Astrocyte (in vitro differentiated cells and primary cell): ENCODE data around the gene NXF2. TPM values are rescaled to one million over a fixed set of nuclear protein-coding genes. Genes with fewer than 3 reads are reported as not detected.
"Not testable (repeated sequence)": the region's sequence is repeated elsewhere in the genome, so short reads cannot be mapped to it uniquely, and the experiment has no call there.

Experiments
- DNase-seq: peaks from one replicate; pipeline ENCODE4 v3.0.0-alpha.2; 2010; ENCODE audit warnings: low read depth
- FAIRE-seq: peaks from 2 replicates; lab custom pipeline; 2011; peaks lifted over from hg19 to GRCh38; lab: Jason Lieb, UNC
- H2AFZ ChIP-seq: 2 replicates; pipeline ENCODE4 v1.6.0; 2012; ENCODE audit warnings: low read depth, low read length, inconsistent platforms
- H3K27ac ChIP-seq: 2 replicates; pipeline ENCODE4 v1.5.1; 2011; ENCODE audit warnings: low read depth, low read length, inconsistent platforms
- H3K27me3 ChIP-seq: 2 replicates; pipeline ENCODE4 v1.6.0; 2011; ENCODE audit warnings: low read length, inconsistent platforms; ENCODE audit not compliant: insufficient read depth
- H3K36me3 ChIP-seq: 2 replicates; pipeline ENCODE4 v1.5.1; 2011; ENCODE audit warnings: low read length, inconsistent platforms; ENCODE audit not compliant: insufficient read depth
- H3K4me1 ChIP-seq: 2 replicates; pipeline ENCODE4 v1.5.1; 2011; ENCODE audit warnings: low read length, inconsistent platforms; ENCODE audit not compliant: insufficient read depth
- H3K4me2 ChIP-seq: 2 replicates; pipeline ENCODE4 v1.6.0; 2012; ENCODE audit warnings: low read length, inconsistent platforms
- H3K4me3 ChIP-seq: 2 replicates; pipeline ENCODE4 v1.5.1; 2011; ENCODE audit warnings: low read depth, mild to moderate bottlenecking, low read length, inconsistent platforms; ENCODE audit not compliant: insufficient read depth
- H3K79me2 ChIP-seq: 2 replicates; pipeline ENCODE4 v1.6.0; 2012; ENCODE audit warnings: mild to moderate bottlenecking, low read length, inconsistent platforms; ENCODE audit not compliant: insufficient read depth
- H3K9ac ChIP-seq: 2 replicates; pipeline ENCODE4 v1.6.0; 2012; ENCODE audit warnings: mild to moderate bottlenecking, low read length, inconsistent platforms
- H3K9me3 ChIP-seq: 2 replicates; pipeline ENCODE4 v1.5.1; 2012; ENCODE audit warnings: low read depth, mild to moderate bottlenecking, low read length, inconsistent platforms; ENCODE audit not compliant: insufficient read depth
- H4K20me1 ChIP-seq: 2 replicates; pipeline ENCODE4 v1.6.0; 2012; ENCODE audit warnings: low read length, inconsistent platforms; ENCODE audit not compliant: insufficient read depth
- H3K27ac Mint-ChIP-seq: one replicate; pipeline ENCODE4 v1.8.0; 2021; ENCODE audit warnings: mild to moderate bottlenecking, mixed read lengths; ENCODE audit not compliant: unreplicated experiment
- H3K27me3 Mint-ChIP-seq: one replicate; pipeline ENCODE4 v1.8.0; 2021; ENCODE audit warnings: low read depth, mixed read lengths; ENCODE audit not compliant: unreplicated experiment
- H3K36me3 Mint-ChIP-seq: one replicate; pipeline ENCODE4 v1.8.0; 2021; ENCODE audit warnings: low read depth, mixed read lengths; ENCODE audit not compliant: unreplicated experiment
- H3K4me1 Mint-ChIP-seq: one replicate; pipeline ENCODE4 v1.8.0; 2021; ENCODE audit warnings: low read depth, mixed read lengths; ENCODE audit not compliant: unreplicated experiment
- H3K4me3 Mint-ChIP-seq: one replicate; pipeline ENCODE4 v1.8.0; 2021; ENCODE audit warnings: mild to moderate bottlenecking, moderate library complexity, mixed read lengths; ENCODE audit not compliant: unreplicated experiment
- H3K9me3 Mint-ChIP-seq: one replicate; pipeline ENCODE4 v1.8.0; 2021; ENCODE audit warnings: mild to moderate bottlenecking, mixed read lengths; ENCODE audit not compliant: unreplicated experiment
- EZH2 ChIP-seq: IDR thresholded peaks from 2 replicates; pipeline ENCODE4 v1.6.1; 2012; ENCODE audit warnings: mild to moderate bottlenecking, low read length, inconsistent platforms; ENCODE audit not compliant: insufficient read depth
- total RNA-seq: library from RNA; stranded (reverse); gene quantifications from 2 replicates; pipeline ENCODE4 v1.2.1, GENCODE V29; 2021
- TF ChIP-seq, protein P1 (sequence below): IDR thresholded peaks from 2 replicates; pipeline ENCODE4 v1.5.1; 2011; ENCODE audit warnings: low read depth, mild to moderate bottlenecking, inconsistent platforms, low read length, moderate library complexity; ENCODE audit not compliant: insufficient read depth

NXF2 gene
- total RNA-seq, 1 donor from 2014 or later = not detected

DNA sequence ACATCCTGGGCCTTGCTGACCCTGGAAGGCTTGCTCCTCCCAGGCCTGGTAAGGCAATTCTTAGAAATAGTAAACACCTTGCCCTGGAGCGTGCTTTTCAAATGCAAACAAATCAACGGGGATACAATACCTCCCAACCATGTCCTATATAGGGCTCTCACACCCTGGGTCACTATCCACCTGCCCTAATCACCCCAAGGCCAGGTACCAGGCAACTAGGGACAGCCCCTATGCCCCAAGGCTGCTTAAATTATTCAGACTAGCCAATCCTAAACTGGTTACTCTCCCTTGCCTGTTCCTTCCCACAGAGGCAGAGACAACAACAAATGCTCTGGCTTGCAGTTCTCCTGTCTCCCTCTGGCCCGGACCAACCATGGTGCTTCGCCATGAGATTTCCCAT, 25.3 kb downstream of the NXF2 start:
- not testable (repeated sequence) for H3K36me3 ChIP-seq, H3K9ac ChIP-seq, H3K9me3 Mint-ChIP-seq, H3K4me3 Mint-ChIP-seq, H3K4me3 ChIP-seq, H3K27me3 Mint-ChIP-seq, FAIRE-seq, H4K20me1 ChIP-seq, H3K4me1 ChIP-seq, H2AFZ ChIP-seq, H3K79me2 ChIP-seq, H3K4me2 ChIP-seq, DNase-seq, H3K9me3 ChIP-seq, H3K36me3 Mint-ChIP-seq, H3K27ac ChIP-seq, H3K27ac Mint-ChIP-seq, H3K27me3 ChIP-seq, H3K4me1 Mint-ChIP-seq

DNA sequence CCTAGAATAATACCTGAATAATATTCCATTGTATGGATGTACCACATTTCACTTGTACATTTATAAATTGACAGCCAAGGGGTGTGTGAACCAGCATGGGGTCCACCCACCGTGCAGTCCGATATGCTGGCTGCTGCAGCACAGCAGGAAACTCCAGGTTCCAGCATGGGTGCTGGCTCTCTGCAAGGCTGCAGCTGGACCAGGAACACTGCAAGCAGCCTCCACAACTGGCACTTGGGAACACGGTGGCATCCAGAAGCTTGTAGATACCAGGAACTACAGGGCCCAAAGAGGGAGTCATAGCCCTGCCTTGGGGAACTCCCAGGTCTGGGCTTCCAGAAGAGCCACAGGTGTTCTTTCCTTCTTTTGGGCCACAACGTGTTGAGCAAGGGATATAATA, 91.2 kb downstream of the NXF2 start:
- H3K4me3 Mint-ChIP-seq = no peak overlapping the region
- Histone ChIP-seq H3K36me3 (no peaks in the 10 kb centered on the region), H3K4me1 (no peaks in the 10 kb centered on the region), H3K9ac (no peak overlapping the region), H3K9me3 (no peaks in the 10 kb centered on the region), H3K27ac (no peak overlapping the region), H3K4me2 (no peak overlapping the region), H4K20me1 (no peaks in the 10 kb centered on the region), H2AFZ (no peak overlapping the region), H3K79me2 (no peaks in the 10 kb centered on the region), H3K27me3 (no peaks in the 10 kb centered on the region), H3K4me3 (no peak overlapping the region)
- no peaks in the 10 kb centered on the region for H3K36me3 Mint-ChIP-seq
- no peaks in the 10 kb centered on the region for H3K4me1 Mint-ChIP-seq
- DNase-seq (no peak), FAIRE-seq (no peak)
- H3K9me3 Mint-ChIP-seq = no peaks in the 10 kb centered on the region
- no peak overlapping the region for H3K27ac Mint-ChIP-seq
- TF ChIP-seq EZH2 = no peak
- TF ChIP-seq, protein P1, sequence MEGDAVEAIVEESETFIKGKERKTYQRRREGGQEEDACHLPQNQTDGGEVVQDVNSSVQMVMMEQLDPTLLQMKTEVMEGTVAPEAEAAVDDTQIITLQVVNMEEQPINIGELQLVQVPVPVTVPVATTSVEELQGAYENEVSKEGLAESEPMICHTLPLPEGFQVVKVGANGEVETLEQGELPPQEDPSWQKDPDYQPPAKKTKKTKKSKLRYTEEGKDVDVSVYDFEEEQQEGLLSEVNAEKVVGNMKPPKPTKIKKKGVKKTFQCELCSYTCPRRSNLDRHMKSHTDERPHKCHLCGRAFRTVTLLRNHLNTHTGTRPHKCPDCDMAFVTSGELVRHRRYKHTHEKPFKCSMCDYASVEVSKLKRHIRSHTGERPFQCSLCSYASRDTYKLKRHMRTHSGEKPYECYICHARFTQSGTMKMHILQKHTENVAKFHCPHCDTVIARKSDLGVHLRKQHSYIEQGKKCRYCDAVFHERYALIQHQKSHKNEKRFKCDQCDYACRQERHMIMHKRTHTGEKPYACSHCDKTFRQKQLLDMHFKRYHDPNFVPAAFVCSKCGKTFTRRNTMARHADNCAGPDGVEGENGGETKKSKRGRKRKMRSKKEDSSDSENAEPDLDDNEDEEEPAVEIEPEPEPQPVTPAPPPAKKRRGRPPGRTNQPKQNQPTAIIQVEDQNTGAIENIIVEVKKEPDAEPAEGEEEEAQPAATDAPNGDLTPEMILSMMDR = no peak
- H3K27me3 Mint-ChIP-seq = no peaks in the 10 kb centered on the region

DNA sequence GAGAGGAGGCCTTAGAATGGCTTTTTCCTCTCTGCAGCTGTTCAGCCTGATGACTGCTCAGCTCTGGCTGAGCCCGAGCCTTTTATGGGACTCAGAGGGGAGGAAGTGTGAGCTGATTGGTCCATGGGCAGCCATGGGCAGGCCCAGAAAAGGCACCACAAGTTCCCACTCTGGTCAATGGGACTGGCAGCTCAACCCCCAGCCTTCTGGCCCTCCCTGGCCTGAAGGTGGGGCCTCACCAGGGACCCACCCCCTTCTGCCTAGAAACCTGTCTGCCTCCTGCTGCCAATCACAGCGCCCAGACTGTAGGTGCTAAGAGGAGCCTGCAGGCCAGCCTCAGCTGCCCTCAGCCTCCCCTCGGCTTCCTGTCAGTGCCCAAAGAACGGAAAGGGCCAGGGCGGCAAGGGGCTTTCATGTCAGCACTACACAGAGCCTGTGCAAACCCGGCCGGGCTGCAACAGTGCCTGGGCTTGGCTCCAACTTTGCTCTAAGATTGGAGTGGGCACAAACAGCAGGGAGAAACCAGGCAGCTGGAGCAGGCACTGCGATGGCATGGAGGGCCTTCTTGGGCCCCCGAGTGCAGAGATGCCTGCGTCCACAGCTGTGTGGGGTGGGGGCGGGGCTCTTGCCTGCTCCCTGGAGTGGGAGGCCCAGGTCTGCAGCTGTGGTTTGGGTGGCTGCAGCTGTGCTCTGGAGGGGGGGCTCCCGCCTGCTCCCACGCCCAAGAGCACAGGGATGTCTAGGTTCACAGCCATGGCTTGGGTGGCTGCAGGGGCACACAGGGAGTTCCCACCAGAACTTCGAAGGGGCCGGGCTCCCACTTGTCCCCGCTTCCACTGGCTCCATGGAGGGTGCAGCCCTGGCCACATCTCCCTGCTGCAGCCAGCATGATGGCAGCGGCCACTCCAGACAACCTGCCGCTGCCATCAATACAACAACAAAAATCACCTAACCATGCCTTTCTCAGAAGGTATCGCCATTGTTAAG, 92.6 kb downstream of the NXF2 start:
- FAIRE-seq (no peak), DNase-seq (no peak)
- H3K9me3 Mint-ChIP-seq = no peaks in the 10 kb centered on the region
- Histone ChIP-seq H3K27ac (no peak overlapping the region), H2AFZ (no peak overlapping the region), H3K4me2 (no peak overlapping the region), H3K9me3 (no peaks in the 10 kb centered on the region), H3K4me1 (no peaks in the 10 kb centered on the region), H3K36me3 (no peaks in the 10 kb centered on the region), H3K9ac (no peak overlapping the region), H3K4me3 (no peak overlapping the region), H3K79me2 (no peaks in the 10 kb centered on the region), H3K27me3 (no peaks in the 10 kb centered on the region), H4K20me1 (no peaks in the 10 kb centered on the region)
- H3K4me3 Mint-ChIP-seq = no peak overlapping the region
- no peaks in the 10 kb centered on the region for H3K4me1 Mint-ChIP-seq
- no peaks in the 10 kb centered on the region for H3K36me3 Mint-ChIP-seq
- H3K27me3 Mint-ChIP-seq = no peaks in the 10 kb centered on the region
- no peak overlapping the region for H3K27ac Mint-ChIP-seq
- TF ChIP-seq, protein P1 = no peak
- TF ChIP-seq EZH2 = no peak
